ENCODE data around the gene GTF3C5. TPM values are rescaled to one million over a fixed set of nuclear protein-coding genes. Genes with fewer than 3 reads are reported as not detected.
"Not testable (repeated sequence)": the region's sequence is repeated elsewhere in the genome, so short reads cannot be mapped to it uniquely, and the experiment has no call there.

The GTF3C5 gene
- polyA plus RNA-seq, 1 donor, result 46.2 TPM

DNA sequence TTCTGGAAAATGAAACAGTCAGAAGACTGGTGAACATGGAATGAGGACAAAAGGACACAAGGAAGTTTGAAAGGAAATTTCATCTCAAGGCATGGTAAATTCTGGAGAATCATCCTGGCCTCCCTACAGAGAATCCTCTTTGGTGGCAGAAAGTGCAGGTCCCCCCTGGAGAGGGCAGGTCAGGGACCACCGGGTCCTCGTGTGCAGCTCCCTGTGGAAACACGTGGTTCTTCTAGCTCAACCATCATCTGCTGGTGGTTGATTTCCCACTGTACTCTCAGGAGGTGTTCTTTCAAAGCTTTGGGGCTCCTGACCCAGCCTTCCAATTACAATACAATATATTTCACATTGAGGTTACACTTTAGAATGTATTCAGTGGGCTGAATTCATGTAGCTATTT, 2.6 kb upstream of the GTF3C5 start:
- no peak for DNase-seq (ENCODE audit: low read depth)

GRCh38 chr9:133029994-133030316, 842 bp upstream of the GTF3C5 start:
- DNase-seq (ENCODE audit: low read depth), result no peak

DNA sequence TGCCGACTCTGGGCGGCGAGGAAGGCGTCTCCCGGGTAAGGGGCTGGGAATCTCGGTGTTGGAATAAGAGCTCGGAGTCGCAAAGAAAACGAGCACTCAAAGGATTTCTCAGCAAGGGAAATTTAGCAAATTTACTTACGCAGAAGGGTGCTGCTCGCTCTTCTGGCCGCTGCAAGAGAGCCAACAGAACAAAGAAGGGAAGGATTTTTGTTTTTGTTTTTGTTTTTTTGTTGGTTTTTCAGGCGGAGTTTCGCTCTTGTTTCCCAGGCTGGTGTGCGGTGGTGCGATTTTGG, 279 bp downstream of the GTF3C5 start:
- no peak for DNase-seq (ENCODE audit: low read depth)

DNA sequence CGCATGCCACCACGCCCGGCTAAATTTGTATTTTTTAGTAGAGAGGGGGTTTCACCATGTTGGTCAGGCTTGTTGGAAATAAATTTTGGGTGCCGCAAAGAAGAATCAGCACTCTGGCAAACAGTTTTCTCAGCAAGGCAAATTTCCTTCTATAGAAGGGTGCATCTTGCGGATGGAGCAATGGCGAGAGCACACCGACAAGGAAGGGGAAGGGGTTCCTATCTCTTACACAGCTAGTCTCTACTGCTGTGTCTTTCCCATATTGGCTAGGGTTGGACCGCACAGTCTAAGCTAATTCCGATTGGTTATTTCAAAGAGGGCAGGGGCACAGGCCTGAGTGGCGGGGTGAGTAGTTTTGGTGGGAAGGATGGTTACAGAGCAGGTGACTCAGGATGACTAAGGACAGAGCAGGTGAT, 707 bp downstream of the GTF3C5 start:
- no peak for DNase-seq (ENCODE audit: low read depth)

DNA sequence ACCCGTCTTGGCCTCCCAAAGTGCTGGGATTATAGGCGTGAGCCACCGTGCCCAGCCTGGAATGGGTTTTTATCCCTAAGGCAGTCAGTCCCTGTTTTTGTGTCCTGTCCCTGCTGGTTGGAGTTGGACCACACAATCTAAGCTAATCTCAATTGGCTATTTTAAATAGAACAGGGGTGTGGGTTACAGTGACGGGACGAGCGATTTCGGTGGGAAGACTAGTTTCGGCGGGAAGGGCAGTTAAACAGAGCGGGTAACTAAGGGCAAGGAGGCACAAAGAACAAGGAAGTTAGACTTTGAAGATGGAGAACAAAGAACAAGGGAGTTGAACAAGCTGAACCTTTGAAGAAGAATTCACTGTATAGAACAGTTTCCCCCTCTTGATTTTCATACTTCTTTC, 1.4 kb downstream of the GTF3C5 start:
- no peak for DNase-seq (ENCODE audit: low read depth)

GRCh38 chr9:133035669-133036068, 4.9 kb downstream of the GTF3C5 start:
- DNase-seq (ENCODE audit: low read depth), result no peak

- no peak for DNase-seq (ENCODE audit: low read depth)
Observed at GRCh38 chr9:133037775-133038515, 7.1 kb downstream of the GTF3C5 start.

DNA sequence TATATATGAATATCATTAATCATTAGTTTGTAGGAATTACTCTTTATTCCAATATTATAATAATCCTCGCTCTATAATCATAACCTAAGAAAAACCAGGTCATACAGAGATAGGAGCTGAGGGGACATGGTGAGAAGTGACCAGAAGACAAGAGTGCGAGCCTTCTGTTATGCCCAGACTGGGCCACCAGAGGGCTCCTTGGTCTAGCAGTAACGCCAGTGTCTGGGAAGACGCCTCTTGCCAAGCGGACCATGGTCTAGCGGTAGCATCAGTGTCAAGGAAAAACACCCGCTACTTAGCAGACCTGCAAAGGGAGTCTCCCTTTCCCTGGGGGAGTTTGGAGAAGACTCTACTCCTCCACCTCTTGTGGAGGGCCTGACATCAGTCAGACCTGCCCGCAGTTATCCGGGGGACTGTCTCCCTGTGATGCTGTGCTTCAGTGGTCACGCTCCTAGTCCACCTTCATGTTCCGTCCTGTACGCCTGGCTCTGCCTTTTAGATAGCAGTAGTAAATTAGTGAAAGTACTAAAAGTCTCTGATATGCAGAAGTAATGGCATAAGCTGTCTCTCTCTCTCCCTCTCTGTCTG, 10.2 kb downstream of the GTF3C5 start:
- not testable (repeated sequence) for DNase-seq (ENCODE audit: low read depth)

- no peak for DNase-seq (ENCODE audit: low read depth)
Observed at GRCh38 chr9:133041958-133042357, 11.2 kb downstream of the GTF3C5 start.

- DNase-seq (ENCODE audit: low read depth), result no peak
Observed at GRCh38 chr9:133042676-133043075, 11.9 kb downstream of the GTF3C5 start.

DNA sequence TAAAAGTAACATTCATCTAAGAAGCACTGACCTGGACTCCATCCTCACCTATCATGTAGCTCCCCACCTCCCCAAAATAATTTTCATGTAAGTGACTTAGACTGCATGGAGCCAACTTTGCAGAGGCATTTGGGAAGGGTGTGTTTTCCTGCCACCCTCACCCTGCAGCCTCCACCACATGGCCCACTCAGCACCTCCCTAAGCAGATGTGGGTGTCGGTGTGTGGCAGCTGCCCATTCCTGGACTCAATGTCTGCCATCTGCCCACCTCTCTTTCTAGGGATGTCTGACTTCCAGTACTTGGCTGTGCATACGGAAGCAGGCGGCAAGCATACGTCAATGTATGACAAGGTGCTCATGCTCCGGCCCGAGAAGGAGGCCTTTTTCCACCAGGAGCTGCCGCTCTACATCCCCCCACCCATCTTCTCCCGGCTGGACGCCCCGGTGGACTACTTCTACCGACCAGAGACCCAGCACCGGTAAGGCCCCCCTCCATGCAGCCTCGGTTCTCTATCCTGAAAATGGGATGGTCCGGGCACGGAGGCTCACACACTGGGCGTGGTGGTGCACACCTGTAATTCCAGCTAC, 12.7 kb downstream of the GTF3C5 start:
- DNase-seq (ENCODE audit: low read depth), result no peak

DNA sequence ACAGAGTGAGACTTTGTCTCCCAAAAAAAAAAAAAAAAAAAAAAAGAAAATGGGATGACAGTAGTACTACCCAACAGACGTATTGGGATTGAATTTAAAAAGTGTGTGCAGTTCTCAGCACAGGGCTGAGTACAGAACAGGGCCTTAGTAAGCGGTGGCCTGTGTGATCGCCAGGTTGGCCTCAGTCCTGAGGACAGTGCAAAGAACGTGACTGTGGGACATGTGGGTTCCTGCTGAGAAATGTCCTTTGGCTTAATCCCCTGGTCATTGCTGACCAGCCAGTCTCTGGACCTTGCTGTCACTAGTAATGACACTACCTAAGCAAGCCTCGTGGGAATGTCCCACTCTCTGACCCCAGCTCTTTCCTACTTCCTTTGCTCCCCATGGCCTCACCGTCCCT, 13.3 kb downstream of the GTF3C5 start:
- no peak for DNase-seq (ENCODE audit: low read depth)

DNA sequence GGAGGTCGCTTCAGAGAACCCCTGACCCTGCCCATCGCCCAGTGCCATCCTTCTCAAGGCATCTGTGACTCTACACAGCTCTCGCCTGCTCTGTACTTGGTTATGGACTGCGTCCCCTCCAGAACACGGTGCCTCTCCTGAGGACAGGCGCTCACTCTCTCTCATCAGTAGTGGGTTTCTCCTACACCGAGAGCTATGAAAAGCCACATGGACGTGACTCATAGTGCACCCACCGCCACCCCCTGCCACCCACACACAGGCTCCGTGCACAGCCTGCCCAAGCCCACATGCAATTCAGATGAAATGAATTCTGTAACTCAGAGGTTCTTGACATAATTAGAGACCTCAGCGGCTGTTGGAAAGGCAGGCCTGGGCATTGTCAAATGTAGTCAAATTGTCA, 13.9 kb downstream of the GTF3C5 start:
- DNase-seq (ENCODE audit: low read depth), result no peak

DNA sequence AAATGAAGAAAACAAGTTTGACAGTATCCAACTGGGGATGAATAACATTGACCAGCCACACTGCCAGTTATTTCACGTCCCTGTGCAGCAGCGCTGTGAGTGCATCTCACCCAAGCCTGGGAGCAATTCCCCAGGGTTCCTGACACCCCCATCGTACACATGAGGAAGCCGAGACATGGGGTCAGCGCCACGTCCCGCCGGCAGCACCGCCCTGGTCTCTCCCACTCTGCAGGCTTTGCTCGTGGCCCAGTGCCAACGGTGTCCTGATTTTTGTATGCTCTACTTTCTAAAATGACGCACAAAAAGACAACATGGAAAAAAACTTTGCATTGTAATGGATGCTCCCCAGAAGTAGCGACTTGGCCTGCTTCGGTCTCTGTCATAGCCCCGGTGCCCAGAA, 14.3 kb downstream of the GTF3C5 start:
- no peak for DNase-seq (ENCODE audit: low read depth)

DNA sequence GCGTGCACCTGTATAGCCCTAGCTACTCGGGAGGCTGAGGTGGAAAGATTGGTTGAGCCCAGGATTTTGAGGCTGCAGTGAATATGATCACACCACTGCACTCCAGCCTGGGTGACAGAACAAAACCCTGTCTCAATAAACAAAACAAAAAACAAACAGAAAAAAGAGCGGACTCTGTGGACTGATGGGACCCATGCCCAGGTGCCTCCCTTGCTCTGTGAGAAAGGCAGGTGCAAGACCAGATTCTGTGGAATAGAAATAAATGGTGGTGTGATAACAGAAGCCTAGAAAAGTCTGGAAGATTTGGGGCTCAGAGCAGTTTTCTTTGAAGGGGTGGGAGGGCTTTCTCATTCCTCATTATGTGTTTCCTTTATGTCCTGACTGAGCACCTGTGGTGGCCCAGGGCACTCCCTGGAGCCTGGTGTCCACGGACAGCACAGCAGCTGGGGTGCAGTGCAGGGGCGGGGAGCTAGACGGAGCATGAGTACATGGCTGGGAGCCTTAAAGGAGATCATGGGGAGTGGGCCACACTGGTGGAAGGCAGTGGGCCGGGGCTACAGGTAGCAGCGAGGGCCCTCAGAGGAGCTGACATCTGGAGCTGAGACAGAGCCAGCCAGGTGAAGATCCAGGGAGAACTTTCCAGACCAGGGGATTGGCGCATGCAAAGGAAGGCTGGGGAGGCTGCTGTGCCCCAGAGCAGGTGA, 15.6 kb downstream of the GTF3C5 start:
- DNase-seq (ENCODE audit: low read depth), result no peak

DNA sequence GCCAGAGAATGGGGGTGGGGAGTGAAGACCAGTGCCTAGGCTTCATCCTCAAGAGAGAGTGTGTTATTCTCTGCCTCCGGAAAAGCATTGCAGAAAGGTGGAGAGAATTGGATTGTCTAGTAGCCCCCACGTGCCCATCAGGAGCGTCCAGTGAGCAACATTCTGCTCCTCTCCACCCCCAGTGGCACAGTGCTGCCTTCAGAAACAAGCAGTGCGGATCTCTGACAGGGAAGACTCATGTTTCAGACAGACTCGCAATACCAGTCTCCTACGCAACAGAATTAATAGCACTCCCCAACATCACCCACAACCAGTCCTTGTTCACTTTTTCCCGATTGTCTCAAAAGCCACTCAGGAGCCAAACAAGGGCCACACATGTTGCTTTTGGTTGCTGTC, 16.1 kb downstream of the GTF3C5 start:
- no peak for DNase-seq (ENCODE audit: low read depth)

DNA sequence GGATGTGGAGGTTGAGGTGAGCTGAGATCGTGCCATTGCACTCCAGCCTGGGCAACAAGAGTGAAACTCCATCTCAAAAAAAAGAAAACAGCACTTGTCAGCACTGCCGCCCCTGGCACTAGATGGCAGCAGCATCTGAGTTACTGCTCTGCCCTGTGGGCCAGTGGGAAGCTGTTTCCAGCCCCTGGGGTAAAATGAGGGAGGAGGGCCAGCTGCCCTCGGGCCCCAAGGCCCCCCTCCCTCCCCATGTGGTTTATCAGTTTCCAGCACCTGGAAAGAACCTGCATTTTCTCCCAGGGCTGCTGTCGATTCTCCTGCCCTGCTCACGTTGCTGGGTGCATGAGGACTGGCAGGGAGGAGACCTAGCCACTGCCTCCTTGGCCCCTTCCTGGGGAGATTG, 17.8 kb downstream of the GTF3C5 start:
- DNase-seq (ENCODE audit: low read depth), result no peak

GRCh38 chr9:133049043-133049442, 18.2 kb downstream of the GTF3C5 start:
- no peak for DNase-seq (ENCODE audit: low read depth)

DNA sequence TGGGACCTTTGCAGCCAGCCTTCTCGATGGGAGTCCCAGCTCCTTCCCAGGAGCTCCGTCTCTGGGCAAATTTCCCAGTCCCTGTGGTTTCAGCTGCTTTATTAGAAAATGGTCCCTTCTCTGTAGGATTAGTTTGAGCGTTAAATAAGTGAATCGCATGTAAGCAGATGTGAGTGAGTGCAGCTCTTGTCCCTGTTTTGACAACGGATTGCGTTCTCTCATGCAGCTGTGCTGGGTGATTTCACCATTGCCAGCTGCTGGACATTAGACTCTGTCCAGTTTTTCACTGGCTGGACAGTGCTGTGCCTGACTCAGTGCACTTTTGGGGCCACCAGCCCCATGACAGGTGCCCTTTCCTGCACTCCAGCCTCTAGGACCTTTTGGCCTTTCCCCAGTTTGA, 19.3 kb downstream of the GTF3C5 start:
- DNase-seq (ENCODE audit: low read depth), result peak; percentile 29

- no peak for DNase-seq (ENCODE audit: low read depth)
Observed at GRCh38 chr9:133050781-133051180, 20.0 kb downstream of the GTF3C5 start.

- DNase-seq (ENCODE audit: low read depth), result no peak
Observed at GRCh38 chr9:133051281-133051900, 20.6 kb downstream of the GTF3C5 start.

- DNase-seq (ENCODE audit: low read depth), result no peak
Observed at GRCh38 chr9:133051966-133052539, 21.3 kb downstream of the GTF3C5 start.

Data from forelimb muscle (tissue), 1 donor.